Measurements from ENCODE around the gene ALKBH2.
"Not testable (repeated sequence)": the region's sequence is repeated elsewhere in the genome, so short reads cannot be mapped to it uniquely, and the experiment has no call there.

ALKBH2 gene

DNA sequence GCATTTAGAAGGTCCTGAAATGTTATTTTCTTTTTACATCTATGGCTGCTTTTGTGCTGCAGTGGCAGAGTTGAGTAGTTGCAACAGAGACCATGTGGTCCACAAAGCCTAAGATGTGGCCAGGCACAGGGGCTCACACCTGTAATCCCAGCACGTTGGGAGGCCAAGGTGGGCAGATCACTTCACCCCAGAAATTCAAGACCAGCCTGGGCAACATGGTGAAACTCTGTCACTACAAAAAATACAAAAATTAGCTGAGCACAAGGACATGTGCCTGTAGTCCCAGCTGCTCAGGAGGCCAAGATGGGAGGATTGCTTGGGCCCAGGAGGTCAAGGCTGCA lies 27.4 kb downstream of the ALKBH2 start:
- no peak for DNase-seq

DNA sequence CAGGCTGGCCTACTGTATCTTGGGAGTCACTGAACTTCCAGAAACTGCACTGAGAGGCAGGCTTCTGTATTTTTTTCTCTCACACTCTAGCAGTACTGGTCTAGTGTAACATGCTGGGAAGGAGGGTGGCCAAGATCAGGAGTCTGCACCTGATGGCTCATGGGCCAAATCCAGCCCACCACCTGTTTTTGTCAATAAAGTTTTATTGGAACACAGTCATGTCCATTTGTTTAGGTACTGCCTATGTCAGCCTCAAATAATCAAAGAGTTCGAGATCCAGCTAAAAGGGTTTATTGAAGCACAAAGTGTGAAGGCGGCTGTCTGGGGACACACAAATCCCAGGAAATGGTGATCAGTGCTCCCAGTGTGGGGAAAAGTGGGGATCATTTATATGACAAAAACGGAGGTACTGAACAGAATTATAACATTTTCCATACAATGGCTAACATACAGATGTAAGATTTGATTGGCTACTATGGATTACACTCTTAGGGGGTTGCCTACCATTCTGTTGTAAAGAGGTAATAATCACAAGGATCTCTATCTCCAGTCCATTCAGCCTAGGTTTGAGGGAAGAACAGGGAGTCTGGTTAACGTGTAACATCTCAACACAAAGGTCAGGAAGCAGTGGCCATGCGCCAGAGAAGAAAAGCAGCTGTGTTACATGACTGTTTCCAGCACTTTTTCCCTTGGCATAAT lies 28.0 kb downstream of the ALKBH2 start:
- DNase-seq: no peak

DNA sequence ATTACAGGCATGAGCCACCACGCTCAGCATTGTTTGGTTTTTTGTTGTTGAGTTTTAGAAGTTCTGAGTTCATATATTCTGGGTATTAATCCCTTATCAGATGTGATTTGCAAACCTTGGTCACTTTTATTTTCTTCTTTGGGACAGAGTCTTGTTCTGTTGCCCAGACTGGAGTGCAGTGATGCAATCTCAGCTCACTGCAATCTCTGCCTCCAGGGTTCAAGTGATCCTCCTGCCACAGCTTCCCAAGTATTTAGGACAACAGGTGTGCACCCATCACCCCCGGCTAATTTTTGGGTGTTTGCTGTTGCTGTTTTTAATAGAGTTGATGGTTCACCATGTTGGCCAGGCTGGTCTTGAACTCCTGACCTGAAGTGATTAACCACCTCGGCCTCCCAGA lies 29.1 kb downstream of the ALKBH2 start:
- no peak for DNase-seq

DNA sequence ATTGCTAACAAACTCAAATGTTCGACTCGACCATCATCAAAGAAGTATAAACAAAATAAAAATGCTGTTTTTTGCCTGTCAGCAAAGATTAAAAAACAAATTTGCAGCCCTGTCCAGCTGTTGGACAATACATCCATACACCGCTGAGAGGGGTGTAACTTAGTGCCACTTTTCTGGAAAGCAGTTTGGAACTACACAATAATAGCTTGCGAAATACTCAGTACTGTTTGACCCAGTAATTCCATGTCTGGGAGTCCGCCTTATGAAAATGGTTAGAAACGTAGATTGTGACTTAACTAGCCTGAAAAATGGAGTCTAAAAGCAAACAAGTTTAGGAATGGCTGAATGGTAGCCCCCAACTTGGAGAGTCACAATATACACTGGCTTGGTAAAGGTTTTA lies 34.5 kb downstream of the ALKBH2 start:
- no peak for DNase-seq

DNA sequence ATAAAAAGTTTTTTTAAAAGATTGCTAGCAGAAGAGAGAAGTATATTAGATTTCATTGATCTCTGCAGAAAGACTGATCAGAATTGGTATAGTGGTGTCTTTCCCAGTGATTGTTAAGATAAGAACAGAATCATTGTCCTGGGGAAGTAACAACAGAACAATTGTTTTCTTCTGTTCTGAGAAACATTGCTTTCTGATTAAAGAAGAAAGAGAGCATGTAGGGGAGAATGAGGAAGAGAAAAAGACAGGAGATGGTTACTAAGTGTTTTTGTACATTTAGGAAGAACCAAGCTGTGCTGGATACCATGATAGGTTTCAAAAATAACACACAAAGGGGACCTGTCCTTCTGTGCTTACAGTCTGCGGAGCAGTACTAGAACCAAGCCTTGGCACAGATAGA lies 35.9 kb downstream of the ALKBH2 start:
- DNase-seq: no peak

DNA sequence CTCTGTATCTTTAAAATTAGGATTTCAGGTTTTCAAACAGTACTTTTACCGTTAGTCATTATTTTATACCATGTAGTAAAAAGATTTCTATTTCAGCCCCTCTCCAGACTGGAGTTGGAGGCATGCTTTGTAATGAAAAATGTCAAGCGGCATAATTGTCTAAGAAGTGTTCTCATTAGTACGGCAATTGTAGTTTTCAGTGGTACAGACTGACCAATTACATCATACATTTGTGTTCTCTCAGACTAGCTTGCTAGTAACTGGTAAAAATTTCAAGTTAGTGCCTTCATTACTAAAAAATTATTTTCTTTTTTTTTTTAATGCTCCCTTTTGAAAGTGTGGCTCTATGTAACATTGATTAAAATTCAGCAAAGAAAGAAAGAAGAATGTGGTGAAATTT lies 36.4 kb downstream of the ALKBH2 start:
- DNase-seq: no peak

DNA sequence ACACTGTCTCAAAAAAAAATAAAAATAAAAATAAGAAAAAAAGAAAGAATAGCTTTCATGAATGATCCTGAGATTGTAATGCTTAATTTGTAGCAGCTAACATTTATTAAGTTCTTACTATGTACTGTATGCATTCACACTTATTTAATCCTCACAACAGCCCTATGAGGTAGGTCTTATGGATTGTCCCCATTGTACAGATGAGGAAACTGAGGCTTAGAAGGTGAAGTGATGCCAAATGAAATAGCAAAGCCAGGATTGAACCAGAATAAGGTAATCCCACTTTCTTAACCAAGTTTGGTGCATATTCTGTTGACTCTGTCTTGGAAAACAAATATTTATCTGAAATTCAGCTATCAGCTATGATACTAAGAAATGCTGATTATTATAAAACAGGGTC lies 38.8 kb downstream of the ALKBH2 start:
- DNase-seq: no peak

DNA sequence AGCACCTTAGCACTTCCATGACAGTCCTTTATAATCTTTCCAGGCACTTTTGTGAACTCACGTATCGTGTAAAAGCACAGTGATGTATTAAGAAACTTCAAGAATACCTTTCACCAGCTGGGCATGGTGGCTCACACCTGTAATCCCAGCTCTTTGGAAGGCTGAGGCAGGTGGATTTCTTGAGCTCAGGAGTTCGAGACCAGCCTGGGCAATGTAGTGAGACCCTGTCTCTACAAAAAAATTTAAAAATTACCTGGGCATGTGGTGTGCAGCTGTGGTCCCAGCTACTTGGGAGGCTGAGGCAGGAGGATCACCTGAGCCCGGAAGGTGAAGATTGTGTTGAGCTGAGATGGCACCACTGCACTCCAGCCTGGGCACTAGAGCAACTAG lies 39.2 kb downstream of the ALKBH2 start:
- not testable (repeated sequence) for DNase-seq

DNA sequence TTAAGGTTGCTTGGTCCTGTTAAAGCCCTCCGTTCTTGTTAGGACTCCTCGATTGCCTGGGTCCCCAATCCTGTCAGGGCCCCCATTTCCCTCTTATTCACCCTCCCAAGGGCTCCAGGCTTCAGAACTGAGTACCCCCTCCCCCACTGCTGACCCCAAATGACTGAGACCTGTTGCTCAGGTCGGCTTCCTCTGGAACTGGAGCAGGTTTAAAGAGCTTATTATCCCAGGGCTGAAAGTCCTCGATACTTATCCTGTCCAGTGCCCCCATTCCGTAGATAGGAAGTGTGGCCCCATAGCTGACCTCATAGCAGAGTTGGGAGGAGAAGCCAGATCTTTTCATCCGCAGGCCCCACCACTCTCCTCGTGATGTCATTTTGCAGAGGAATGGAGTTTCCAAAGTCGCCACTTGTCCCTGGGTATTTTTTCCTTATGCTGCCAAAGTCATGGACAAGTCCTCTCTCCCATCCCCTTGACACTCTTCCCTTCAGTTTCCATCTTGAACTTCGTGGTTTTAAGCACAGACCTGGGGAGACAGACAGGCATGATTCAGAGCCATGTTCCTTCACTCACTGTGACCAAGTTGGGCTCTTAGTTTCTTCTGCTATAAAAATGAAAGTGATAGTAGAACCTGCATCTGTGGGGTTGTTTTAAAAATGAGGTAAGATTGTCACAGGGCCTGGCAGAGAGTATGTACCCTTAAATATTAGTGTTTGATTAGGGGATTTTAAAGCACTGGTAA lies 39.7 kb downstream of the ALKBH2 start:
- no peak for DNase-seq

DNA sequence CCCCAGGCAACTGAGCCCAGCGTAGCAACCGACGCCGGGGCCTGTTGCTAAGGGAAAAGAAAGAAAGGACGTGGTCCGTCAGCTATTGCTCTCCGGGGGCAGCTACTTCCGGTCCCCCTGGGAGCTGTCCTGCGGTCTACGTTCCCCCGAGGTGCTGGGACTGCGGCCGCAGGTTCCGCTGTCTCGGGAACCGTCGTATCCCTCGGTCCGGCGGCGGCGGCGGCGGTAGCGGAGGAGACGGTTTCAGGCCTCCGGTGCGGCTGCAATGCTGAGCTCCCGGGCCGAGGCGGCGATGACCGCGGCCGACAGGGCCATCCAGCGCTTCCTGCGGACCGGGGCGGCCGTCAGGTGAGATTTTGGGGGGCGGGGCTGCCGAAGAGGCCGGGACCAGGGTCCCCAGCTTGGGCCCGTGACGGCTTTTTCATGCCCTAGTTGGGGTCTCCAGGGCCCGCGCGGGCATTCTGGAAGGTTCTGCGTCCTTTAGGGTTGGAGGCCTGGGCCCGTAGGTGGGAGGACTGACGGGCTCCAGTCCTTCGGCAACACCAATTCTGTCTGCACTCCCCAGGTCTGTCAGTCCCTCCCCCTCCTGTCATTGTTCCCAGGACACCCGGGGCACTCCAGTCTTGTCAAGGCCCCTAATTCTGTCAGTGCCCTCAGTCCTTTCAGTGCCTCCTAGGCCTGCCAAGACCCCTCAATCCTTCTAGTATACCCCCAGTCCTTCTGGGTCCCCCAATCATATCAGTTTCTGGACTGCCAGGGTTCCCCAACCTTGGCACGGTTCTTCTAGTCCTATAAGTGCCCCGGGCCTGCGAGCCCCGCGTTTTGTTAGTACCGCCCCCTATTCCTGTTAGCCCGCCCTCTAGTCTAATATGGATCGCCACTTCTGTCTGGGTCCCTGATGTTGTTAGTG lies 40.6 kb downstream of the ALKBH2 start, which contains the start of gene USP30:
USP30 (plus strand) TSS at position 163 of the 910 bp plus-strand sequence; CDS start at position 266, 103 bp downstream.
- DNase-seq: peak; percentile 78 to 82

DNA sequence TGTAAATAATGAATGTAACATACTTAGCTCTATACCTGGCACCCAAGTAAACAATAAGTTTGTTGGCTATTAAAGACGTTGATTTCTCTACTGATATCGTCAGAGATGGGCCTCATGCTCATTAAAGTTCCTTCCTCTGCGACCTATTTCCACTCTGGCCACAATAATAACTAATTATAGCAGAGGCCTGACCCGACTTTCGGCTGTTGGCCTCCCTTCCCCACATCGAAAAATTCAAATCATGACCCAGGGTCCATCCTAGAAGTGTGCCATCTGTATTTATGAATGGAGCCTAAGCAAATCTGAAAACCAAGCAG lies 41.2 kb downstream of the ALKBH2 start:
- DNase-seq: no peak

DNA sequence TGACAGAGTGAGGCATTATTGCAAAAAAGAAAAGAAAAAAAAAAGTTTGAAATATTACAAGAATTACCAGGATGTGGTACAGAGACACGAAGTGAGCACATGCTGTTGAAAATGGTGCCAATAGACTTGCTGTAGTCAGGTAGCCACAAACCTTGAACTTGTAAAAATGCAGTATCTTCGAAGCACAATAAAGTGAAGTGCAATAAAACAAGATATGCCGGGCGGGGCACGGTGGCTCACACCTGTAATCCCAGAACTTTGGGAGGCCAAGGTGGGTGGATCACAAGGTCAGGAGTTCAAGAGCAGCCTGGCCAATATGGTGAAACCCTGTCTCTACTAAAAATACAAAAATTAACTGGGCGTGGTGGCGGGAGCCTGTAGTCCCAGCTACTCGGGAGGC lies 43.5 kb downstream of the ALKBH2 start:
- DNase-seq: not testable (repeated sequence)

DNA sequence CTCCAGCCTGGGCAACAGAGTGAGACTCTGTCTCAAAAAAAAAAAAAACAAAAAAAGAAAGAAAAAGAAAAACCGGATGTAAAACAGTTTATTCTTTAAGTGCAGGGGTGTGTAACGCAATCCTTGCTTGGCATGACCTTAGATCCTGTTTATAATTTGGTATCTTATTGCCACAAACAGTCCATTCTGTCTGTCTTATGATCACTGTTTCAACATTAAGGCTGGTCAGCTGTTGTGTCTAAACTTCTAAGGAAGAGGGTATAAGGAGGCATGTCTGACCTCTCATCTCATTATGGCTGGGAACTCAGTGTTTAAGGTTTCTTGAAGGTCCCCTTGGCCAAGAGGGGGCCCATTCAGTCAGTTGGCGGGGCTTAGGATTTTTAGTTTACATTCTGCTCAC lies 44.6 kb downstream of the ALKBH2 start:
- not testable (repeated sequence) for DNase-seq

DNA sequence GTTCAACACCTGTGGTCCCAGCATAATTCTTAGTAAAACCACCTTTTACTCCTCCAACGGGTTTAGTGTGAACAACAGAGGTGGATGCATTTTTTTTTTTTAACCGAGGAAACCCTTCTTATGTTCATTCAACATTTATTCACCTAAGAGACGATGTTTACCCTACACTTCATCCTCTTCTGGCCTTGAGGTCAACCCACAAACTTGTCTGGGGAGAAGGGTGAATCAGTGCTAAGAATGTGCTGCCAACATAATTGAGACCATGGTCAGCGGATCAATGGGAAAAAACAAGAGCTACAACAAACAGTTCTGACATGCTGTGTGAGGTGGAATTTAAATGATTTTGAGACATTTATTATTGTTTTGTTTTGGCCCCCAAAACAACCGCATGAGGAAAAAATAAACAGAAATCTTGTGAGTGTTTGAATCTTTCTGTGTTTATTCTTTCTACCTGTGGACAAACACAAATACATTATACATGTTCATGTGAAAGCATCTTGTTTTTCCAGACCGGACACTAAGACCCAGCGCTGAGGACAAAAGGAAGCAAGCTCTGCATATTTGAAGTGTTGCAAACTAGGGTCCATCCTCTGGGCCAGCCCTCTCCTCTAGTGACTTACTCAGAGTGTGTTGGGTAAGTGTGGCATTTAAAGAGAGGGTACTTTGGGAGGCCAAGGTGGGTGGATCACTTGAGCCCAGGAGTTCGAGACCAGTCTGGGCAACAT lies 46.0 kb downstream of the ALKBH2 start:
- no peak for DNase-seq

DNA sequence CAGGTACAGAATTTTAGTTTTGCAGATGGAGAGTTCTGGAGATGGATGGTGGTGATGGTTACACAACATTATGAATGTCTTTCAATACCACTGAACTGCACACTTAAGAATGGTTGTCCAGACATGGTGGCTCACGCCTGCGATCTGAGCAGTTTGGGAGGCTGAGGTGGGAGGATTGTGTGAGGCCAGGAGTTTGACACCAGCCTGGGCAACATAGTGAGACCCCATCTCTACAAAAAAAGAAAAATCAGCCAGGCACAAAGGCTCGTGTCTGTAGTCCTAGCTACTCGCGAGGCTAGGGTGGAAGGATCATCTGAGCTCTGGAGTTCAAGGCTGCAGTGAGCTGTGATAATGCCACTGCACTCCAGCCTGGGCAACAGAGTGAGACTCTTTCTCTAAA lies 49.0 kb downstream of the ALKBH2 start:
- DNase-seq: no peak
